GM10847 (cell line): ENCODE results near the gene SPSB3.

Source experiments
- POLR2A ChIP-seq: IDR thresholded peaks from 2 replicates; pipeline ENCODE4 v1.6.1; 2011; ENCODE audit not compliant: insufficient read length; ENCODE audit errors: extremely low read depth

Gene SPSB3

GRCh38 chr16:1729026-1729425 is 53.3 kb downstream of the SPSB3 start:
- TF ChIP-seq POLR2A: no peak

GRCh38 chr16:1727651-1728624 is 54.4 kb downstream of the SPSB3 start:
- no peak for TF ChIP-seq POLR2A
